A549 (cell line): ENCODE data around the gene DIPK1B.

Source experiments
- CBX2 ChIP-seq: fragments of 200-600 bp; sonication (generic); IDR thresholded peaks from 2 replicates; pipeline ENCODE4 v1.6.1; 2016; ENCODE audit warnings: low read depth, mild to moderate bottlenecking, borderline replicate concordance
- CHD4 ChIP-seq: fragments of 200-600 bp; sonication (generic); IDR thresholded peaks from 2 replicates; pipeline ENCODE4 v1.6.1; 2016; ENCODE audit warnings: antibody characterized with exemption, mild to moderate bottlenecking, borderline replicate concordance
- CTCF ChIP-seq: fragments of >200 bp; sonication (Bioruptor Twin); formaldehyde crosslinking; IDR thresholded peaks from 3 replicates; pipeline ENCODE4 v1.5.1; 2016
- E2F6 ChIP-seq: IDR thresholded peaks from 2 replicates; pipeline ENCODE4 v1.6.1; 2012; ENCODE audit warnings: low read depth, borderline replicate concordance
- ELK1 ChIP-seq: fragments of 150-350 bp; IDR thresholded peaks from 2 replicates; pipeline ENCODE4 v1.6.1; 2014; ENCODE audit warnings: low read depth, mild to moderate bottlenecking, low read length
- ESRRA ChIP-seq: fragments of 150-350 bp; IDR thresholded peaks from 2 replicates; pipeline ENCODE4 v1.6.1; 2014; ENCODE audit warnings: mild to moderate bottlenecking, low read length, borderline replicate concordance
- HOXB13 ChIP-seq: fragments of 250-450 bp; sonication (Bioruptor Pico); IDR thresholded peaks from 2 replicates; pipeline ENCODE4 v1.5.0; 2020; ENCODE audit warnings: low read depth, mild to moderate bottlenecking, moderate library complexity
- MAX ChIP-seq: IDR thresholded peaks from 2 replicates; pipeline ENCODE4 v1.6.1; 2012
- MAZ ChIP-seq: fragments of 150-350 bp; IDR thresholded peaks from 2 replicates; pipeline ENCODE4 v1.6.1; 2014; ENCODE audit warnings: antibody characterized with exemption, low read depth, low read length, borderline replicate concordance

GRCh38 chr9:136712690-136713544 is 545 bp downstream of the DIPK1B start:
- TF ChIP-seq CTCF (no peak), HOXB13 (CRISPR knock-in tag) (no peak), E2F6 (no peak), CHD4 (no peak), CBX2 (no peak), MAX (no peak), ESRRA (no peak), ELK1 (no peak), MAZ (no peak)
